Vagina (tissue), 2 donors: ENCODE data around the gene SNPH. TPM values are rescaled to one million over a fixed set of nuclear protein-coding genes. Genes with fewer than 3 reads are reported as not detected.

Experiments
- DNase-seq, 2 donors: peaks; one replicate each; pipeline ENCODE4 v3.0.0-alpha.2; 2017; ENCODE audit errors: extremely low spot score in 2 of 2
- H3K27ac ChIP-seq: fragments of 200-600 bp; sonication (generic); one replicate; pipeline ENCODE4 v1.5.1; 2019
- H3K27me3 ChIP-seq: fragments of 200-600 bp; sonication (generic); one replicate; pipeline ENCODE4 v1.5.1; 2019
- H3K36me3 ChIP-seq, 2 donors: fragments of 200-600 bp; sonication (generic); one replicate each; pipeline ENCODE4 v1.5.1; 2017 to 2019
- H3K4me1 ChIP-seq: fragments of 200-600 bp; sonication (generic); one replicate; pipeline ENCODE4 v1.5.1; 2019
- H3K4me3 ChIP-seq, 2 donors: fragments of 200-600 bp; sonication (generic); 1 replicate in 1 of 2; 2 replicates in 1 of 2; pipeline ENCODE4 v1.5.1; 2016 to 2019
- H3K9me3 ChIP-seq: fragments of 200-600 bp; sonication (generic); one replicate; pipeline ENCODE4 v1.5.1; 2019
- POLR2A ChIP-seq, 2 donors: fragments of 450-650 bp; IDR thresholded peaks; one replicate each; pipeline ENCODE4 v1.6.1; 2017; ENCODE audit warnings: antibody characterized with exemption in 2 of 2, mild to moderate bottlenecking in 2 of 2, moderate library complexity in 2 of 2
- POLR2AphosphoS5 ChIP-seq, 2 donors: sonication (generic); formaldehyde crosslinking; IDR thresholded peaks; one replicate each; pipeline ENCODE4 v1.9.0; 2017; ENCODE audit warnings: antibody characterized with exemption in 2 of 2, mild to moderate bottlenecking in 2 of 2, low read depth in 1 of 2; ENCODE audit not compliant: insufficient read depth in 1 of 2
- intact Hi-C: fragments of 100-400 bp; cut with DNase I; formaldehyde crosslinking; loops from one replicate; pipeline ENCODE4 v1.15.1; 2023
- total RNA-seq: library from RNA; depleted of rRNA; stranded (reverse); fragments of >200 nt; gene quantifications from one replicate; pipeline ENCODE4 v1.2.3, GENCODE V29; 2016
- TF ChIP-seq, protein P1 (sequence below), 3 experiments: fragments of 450-650 bp in 2 of 3; fragments of 200-600 bp in 1 of 3; sonication (generic) in 1 of 3; IDR thresholded peaks; one replicate each; pipeline ENCODE4 v1.5.1; 2017 to 2019; ENCODE audit warnings: antibody characterized with exemption in 3 of 3, mild to moderate bottlenecking in 2 of 3, moderate library complexity in 2 of 3

The SNPH gene
- total RNA-seq, 1 donor from 2014 or later: 6.4 TPM

- intact Hi-C loops: no loop called here
- H3K9me3 ChIP-seq: no peaks in the 10 kb centered on the region
- TF ChIP-seq POLR2A (IDR thresholded peaks at IDR 0.05): no peak
- TF ChIP-seq POLR2AphosphoS5 (IDR thresholded peaks at IDR 0.05; ENCODE audit: insufficient read depth in 1 of 2, low read depth in 1 of 2): no peak
- TF ChIP-seq, protein P1, sequence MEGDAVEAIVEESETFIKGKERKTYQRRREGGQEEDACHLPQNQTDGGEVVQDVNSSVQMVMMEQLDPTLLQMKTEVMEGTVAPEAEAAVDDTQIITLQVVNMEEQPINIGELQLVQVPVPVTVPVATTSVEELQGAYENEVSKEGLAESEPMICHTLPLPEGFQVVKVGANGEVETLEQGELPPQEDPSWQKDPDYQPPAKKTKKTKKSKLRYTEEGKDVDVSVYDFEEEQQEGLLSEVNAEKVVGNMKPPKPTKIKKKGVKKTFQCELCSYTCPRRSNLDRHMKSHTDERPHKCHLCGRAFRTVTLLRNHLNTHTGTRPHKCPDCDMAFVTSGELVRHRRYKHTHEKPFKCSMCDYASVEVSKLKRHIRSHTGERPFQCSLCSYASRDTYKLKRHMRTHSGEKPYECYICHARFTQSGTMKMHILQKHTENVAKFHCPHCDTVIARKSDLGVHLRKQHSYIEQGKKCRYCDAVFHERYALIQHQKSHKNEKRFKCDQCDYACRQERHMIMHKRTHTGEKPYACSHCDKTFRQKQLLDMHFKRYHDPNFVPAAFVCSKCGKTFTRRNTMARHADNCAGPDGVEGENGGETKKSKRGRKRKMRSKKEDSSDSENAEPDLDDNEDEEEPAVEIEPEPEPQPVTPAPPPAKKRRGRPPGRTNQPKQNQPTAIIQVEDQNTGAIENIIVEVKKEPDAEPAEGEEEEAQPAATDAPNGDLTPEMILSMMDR (IDR thresholded peaks at IDR 0.05): no peak
- no peak overlapping the region for H3K4me3 ChIP-seq
- peak in 1 of 2 donors; percentile 28 for DNase-seq
- no peak overlapping the region for H3K27ac ChIP-seq
- H3K4me1 ChIP-seq: peaks cover 37% of the 10 kb centered on the region
- H3K36me3 ChIP-seq: no peaks in the 10 kb centered on the region
- no peaks in the 10 kb centered on the region for H3K27me3 ChIP-seq
Measured at GRCh38 chr20:1334370-1334731, 68.3 kb downstream of the SNPH start.

- peak; percentile 81 to 84 for DNase-seq
- H3K27me3 ChIP-seq: no peaks in the 10 kb centered on the region
- TF ChIP-seq POLR2AphosphoS5 (IDR thresholded peaks at IDR 0.05; ENCODE audit: insufficient read depth in 1 of 2, low read depth in 1 of 2): peak in 1 of 2 donors; percentile 59
- no peak for TF ChIP-seq POLR2A (IDR thresholded peaks at IDR 0.05)
- TF ChIP-seq, protein P1 (IDR thresholded peaks at IDR 0.05): no peak
- H3K27ac ChIP-seq: peak overlapping the region; percentile 21
- no peaks in the 10 kb centered on the region for H3K9me3 ChIP-seq
- no peak overlapping the region for H3K4me3 ChIP-seq
- H3K4me1 ChIP-seq: peaks cover 33% of the 10 kb centered on the region
- H3K36me3 ChIP-seq: no peaks in the 10 kb centered on the region
- intact Hi-C loops: no loop called here
Measured at GRCh38 chr20:1334761-1335160, 68.7 kb downstream of the SNPH start.

- DNase-seq: peak; percentile 28 to 82
- intact Hi-C loops: no loop called here
- Histone ChIP-seq H3K36me3 (no peaks in the 10 kb centered on the region), H3K27ac (no peak overlapping the region), H3K27me3 (no peaks in the 10 kb centered on the region), H3K4me1 (peaks cover 21% of the 10 kb centered on the region), H3K9me3 (no peaks in the 10 kb centered on the region), H3K4me3 (no peak overlapping the region)
- TF ChIP-seq, protein P1 (IDR thresholded peaks at IDR 0.05): no peak
- no peak for TF ChIP-seq POLR2A (IDR thresholded peaks at IDR 0.05)
- no peak for TF ChIP-seq POLR2AphosphoS5 (IDR thresholded peaks at IDR 0.05; ENCODE audit: insufficient read depth in 1 of 2, low read depth in 1 of 2)
Measured at GRCh38 chr20:1335961-1336698, 70.0 kb downstream of the SNPH start.

- TF ChIP-seq POLR2A (IDR thresholded peaks at IDR 0.05): no peak
- TF ChIP-seq, protein P1 (IDR thresholded peaks at IDR 0.05): no peak
- TF ChIP-seq POLR2AphosphoS5 (IDR thresholded peaks at IDR 0.05; ENCODE audit: insufficient read depth in 1 of 2, low read depth in 1 of 2): peak; percentile 56 to 69
- H3K4me1 ChIP-seq: peaks cover 20% of the 10 kb centered on the region
- H3K27ac ChIP-seq: no peak overlapping the region
- H3K36me3 ChIP-seq: no peaks in the 10 kb centered on the region
- intact Hi-C loops: no loop called here
- no peaks in the 10 kb centered on the region for H3K9me3 ChIP-seq
- DNase-seq: peak in 1 of 2 donors; percentile 89
- no peak overlapping the region for H3K4me3 ChIP-seq
- no peaks in the 10 kb centered on the region for H3K27me3 ChIP-seq
Measured at GRCh38 chr20:1336699-1337367, 70.7 kb downstream of the SNPH start.

DNA sequence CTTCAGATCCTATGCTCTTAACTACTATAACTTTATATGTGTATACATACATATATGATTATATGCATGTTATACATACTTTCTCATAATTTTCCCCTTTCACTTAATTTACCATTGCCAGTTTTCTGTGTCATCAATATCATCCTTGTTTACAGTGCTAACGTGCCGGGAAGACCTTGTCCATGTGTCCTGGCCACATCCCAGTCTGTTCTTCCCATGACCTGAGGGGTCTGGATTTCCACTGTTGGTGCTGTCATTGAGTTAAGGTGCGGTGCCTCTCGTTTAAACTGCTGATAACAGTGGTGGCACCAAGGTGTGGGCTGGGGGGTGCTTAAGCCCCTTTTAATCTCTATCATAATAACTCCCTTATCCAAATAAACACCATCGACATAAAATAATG, 71.3 kb downstream of the SNPH start:
- DNase-seq: no peak
- Histone ChIP-seq H3K27me3 (no peaks in the 10 kb centered on the region), H3K36me3 (no peaks in the 10 kb centered on the region), H3K27ac (no peak overlapping the region), H3K4me1 (peaks cover 20% of the 10 kb centered on the region), H3K4me3 (no peak overlapping the region), H3K9me3 (no peaks in the 10 kb centered on the region)
- intact Hi-C loops: no loop called here
- TF ChIP-seq POLR2A (IDR thresholded peaks at IDR 0.05) (no peak), POLR2AphosphoS5 (IDR thresholded peaks at IDR 0.05; ENCODE audit: insufficient read depth in 1 of 2, low read depth in 1 of 2) (no peak)
- TF ChIP-seq, protein P1 (IDR thresholded peaks at IDR 0.05): no peak
